NCI-H1105 treated with DMSO at 0.1 percent for 48 hours (cell line): Measurements from ENCODE around the gene PHF13.
"Not testable (repeated sequence)": the region's sequence is repeated elsewhere in the genome, so short reads cannot be mapped to it uniquely, and the experiment has no call there.

Experiments
- DNase-seq: peaks from one replicate; lab custom pipeline; 2025; lab: John Stamatoyannopoulos, UW

PHF13 gene

GRCh38 chr1:6660415-6661049, 47.0 kb downstream of the PHF13 start:
- no peak for DNase-seq

- DNase-seq, result not testable (repeated sequence)
Measured at GRCh38 chr1:6662468-6662867, 48.9 kb downstream of the PHF13 start.

GRCh38 chr1:6666696-6667095, 53.2 kb downstream of the PHF13 start:
- DNase-seq, result no peak

GRCh38 chr1:6667139-6667538, 53.6 kb downstream of the PHF13 start:
- DNase-seq, result no peak

- no peak for DNase-seq
Measured at GRCh38 chr1:6668503-6668902, 55.0 kb downstream of the PHF13 start.

GRCh38 chr1:6672558-6672957, 59.0 kb downstream of the PHF13 start:
- DNase-seq, result no peak
